ENCODE data around the gene AKT1S1.

AKT1S1 gene

GRCh38 chr19:49875177-49875576 is 2.0 kb downstream of the AKT1S1 start:
- H3K4me3 ChIP-seq (ENCODE audit: low read depth, low read length): peak overlapping the region; percentile 11
- H3K18ac ChIP-seq (ENCODE audit: low read length): peak overlapping the region; percentile 38
- H3K36me3 ChIP-seq (ENCODE audit: control insufficient read depth in 1 of 2, insufficient read depth in 2 of 2, low read length in 2 of 2): peaks cover 34 to 38% of the 10 kb centered on the region in 2 experiments
- H3K9me3 ChIP-seq (ENCODE audit: insufficient read depth, low read depth, low read length): no peaks in the 10 kb centered on the region
- DNase-seq: no peak
- peak overlapping the region; percentile 94 for H3K4me2 ChIP-seq (ENCODE audit: low read length)
- peak overlapping the region; percentile 94 for H4K91ac ChIP-seq (ENCODE audit: low read depth, low read length)
- peak overlapping the region; percentile 88 for H2BK5ac ChIP-seq (ENCODE audit: low read depth, low read length, poor library complexity)
- H3K4ac ChIP-seq (ENCODE audit: low read depth, low read length): peak overlapping the region; percentile 66
- H3K27ac ChIP-seq (ENCODE audit: low read depth, low read length): no peak overlapping the region
- peak overlapping the region; percentile 98 for H4K8ac ChIP-seq (ENCODE audit: low read depth, low read length)
- H3K79me2 ChIP-seq (ENCODE audit: control insufficient read depth, insufficient read depth, low read length, poor library complexity): peaks cover 20% of the 10 kb centered on the region
- peak overlapping the region; percentile 84 for H4K12ac ChIP-seq (ENCODE audit: low read depth, low read length)
- H3K14ac ChIP-seq (ENCODE audit: low read length): peak overlapping the region; percentile 96
- no CpG with 5 or more reads among the region's 4 CpGs for WGBS (ENCODE audit: extremely low coverage, insufficient coverage, insufficient read length)
- no peaks in the 10 kb centered on the region for H3K27me3 ChIP-seq (ENCODE audit: insufficient read depth, low read length)
- peak overlapping the region; percentile 4 for H3K9ac ChIP-seq (ENCODE audit: low read length)
- peak overlapping the region; percentile 97 for H2BK120ac ChIP-seq (ENCODE audit: insufficient read depth, low read length, poor library complexity)
- peak overlapping the region; percentile 14 for H2AFZ ChIP-seq (ENCODE audit: insufficient read depth, low read length, poor library complexity)
- no peak overlapping the region for H3K23ac ChIP-seq (ENCODE audit: low read length)
- H3K4me1 ChIP-seq (ENCODE audit: control insufficient read depth in 1 of 2, insufficient read depth in 2 of 2, low read length in 2 of 2): peaks cover 10 to 20% of the 10 kb centered on the region in 2 experiments
- H2BK12ac ChIP-seq (ENCODE audit: low read length): no peak overlapping the region
- peak overlapping the region; percentile 82 for H2AK5ac ChIP-seq (ENCODE audit: low read length)
- H3K79me1 ChIP-seq (ENCODE audit: low read length): peaks cover 21% of the 10 kb centered on the region

DNA sequence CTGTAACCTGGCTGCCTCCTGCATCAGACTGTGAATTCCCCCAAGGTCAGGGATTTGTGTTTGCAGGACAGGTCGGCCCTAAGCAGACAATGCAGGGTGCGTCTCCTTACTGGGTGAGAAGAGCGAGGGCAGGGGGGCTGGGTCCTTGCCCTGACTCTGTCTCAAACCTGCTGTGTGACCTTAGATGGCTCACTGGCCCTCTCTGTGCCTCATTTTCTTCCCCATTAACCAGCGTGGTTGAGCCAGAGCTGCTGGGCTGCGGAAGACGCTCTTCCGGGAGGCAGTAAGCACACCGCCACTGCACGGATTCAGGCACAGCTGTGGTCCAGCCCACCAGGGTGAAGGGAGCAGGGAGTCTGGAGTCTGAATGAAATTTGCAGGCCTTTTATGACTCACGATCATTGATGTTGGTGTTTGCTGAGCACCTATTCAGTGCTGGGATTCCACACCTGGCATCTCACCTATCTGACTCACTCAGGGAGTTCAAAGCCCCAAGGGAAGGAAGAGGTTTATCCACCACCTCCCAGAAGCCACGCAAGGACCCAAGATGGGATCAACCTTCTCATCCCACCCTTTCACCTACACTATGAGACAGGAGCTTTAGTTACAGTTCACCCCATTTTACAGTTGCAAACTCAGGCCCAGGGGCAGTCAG is 2.5 kb downstream of the AKT1S1 start:
- H3K79me2 ChIP-seq (ENCODE audit: control insufficient read depth, insufficient read depth, low read length, poor library complexity): peaks cover 25% of the 10 kb centered on the region
- no CpG with 5 or more reads among the region's 11 CpGs for WGBS (ENCODE audit: extremely low coverage, insufficient coverage, insufficient read length)
- no peak overlapping the region for H4K8ac ChIP-seq (ENCODE audit: low read depth, low read length)
- H3K27ac ChIP-seq (ENCODE audit: low read depth, low read length): no peak overlapping the region
- H2BK12ac ChIP-seq (ENCODE audit: low read length): no peak overlapping the region
- H3K27me3 ChIP-seq (ENCODE audit: insufficient read depth, low read length): no peaks in the 10 kb centered on the region
- no peak overlapping the region for H2BK5ac ChIP-seq (ENCODE audit: low read depth, low read length, poor library complexity)
- no peak overlapping the region for H2BK120ac ChIP-seq (ENCODE audit: insufficient read depth, low read length, poor library complexity)
- H2AFZ ChIP-seq (ENCODE audit: insufficient read depth, low read length, poor library complexity): no peak overlapping the region
- no peak overlapping the region for H4K91ac ChIP-seq (ENCODE audit: low read depth, low read length)
- H3K9me3 ChIP-seq (ENCODE audit: insufficient read depth, low read depth, low read length): no peaks in the 10 kb centered on the region
- H3K23ac ChIP-seq (ENCODE audit: low read length): no peak overlapping the region
- H3K36me3 ChIP-seq (ENCODE audit: control insufficient read depth in 1 of 2, insufficient read depth in 2 of 2, low read length in 2 of 2): peaks cover 32 to 35% of the 10 kb centered on the region in 2 experiments
- no peak overlapping the region for H3K4me2 ChIP-seq (ENCODE audit: low read length)
- H3K14ac ChIP-seq (ENCODE audit: low read length): no peak overlapping the region
- no peak overlapping the region for H3K4ac ChIP-seq (ENCODE audit: low read depth, low read length)
- no peak overlapping the region for H4K12ac ChIP-seq (ENCODE audit: low read depth, low read length)
- H2AK5ac ChIP-seq (ENCODE audit: low read length): no peak overlapping the region
- DNase-seq: peak in 1 of 2 donors; percentile 32
- H3K4me3 ChIP-seq (ENCODE audit: low read depth, low read length): no peak overlapping the region
- peaks cover 14 to 24% of the 10 kb centered on the region in 2 experiments for H3K4me1 ChIP-seq (ENCODE audit: control insufficient read depth in 1 of 2, insufficient read depth in 2 of 2, low read length in 2 of 2)
- no peak overlapping the region for H3K18ac ChIP-seq (ENCODE audit: low read length)
- no peak overlapping the region for H3K9ac ChIP-seq (ENCODE audit: low read length)
- peaks cover 27% of the 10 kb centered on the region for H3K79me1 ChIP-seq (ENCODE audit: low read length)

DNA sequence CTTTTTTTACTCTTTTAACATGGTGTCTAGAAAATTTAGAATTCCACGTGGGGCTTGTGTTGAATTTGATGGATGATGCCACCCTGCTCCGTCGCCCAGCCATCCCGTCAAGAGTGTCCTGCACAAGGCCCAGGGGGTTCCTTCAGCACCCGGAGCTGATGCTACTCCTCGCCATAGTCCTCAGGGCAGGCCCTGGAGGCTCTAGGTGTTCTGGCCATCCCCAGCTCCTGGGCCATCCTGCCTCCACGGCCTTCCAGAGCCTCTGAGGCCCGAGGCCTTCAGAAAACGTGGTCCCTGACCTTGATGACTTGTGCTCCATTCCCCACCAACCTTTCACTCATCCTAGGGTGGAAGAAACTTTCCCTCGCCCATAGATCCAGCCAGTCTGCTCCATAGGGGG is 3.3 kb downstream of the AKT1S1 start:
- Histone ChIP-seq H2AK5ac (ENCODE audit: low read length) (no peak overlapping the region), H3K4me2 (ENCODE audit: low read length) (no peak overlapping the region), H3K9me3 (ENCODE audit: insufficient read depth, low read depth, low read length) (no peaks in the 10 kb centered on the region), H2BK12ac (ENCODE audit: low read length) (no peak overlapping the region), H4K12ac (ENCODE audit: low read depth, low read length) (no peak overlapping the region), H3K23ac (ENCODE audit: low read length) (no peak overlapping the region), H4K91ac (ENCODE audit: low read depth, low read length) (no peak overlapping the region), H3K4me1 (ENCODE audit: control insufficient read depth in 1 of 2, insufficient read depth in 2 of 2, low read length in 2 of 2) (peaks cover 16 to 24% of the 10 kb centered on the region in 2 experiments), H3K4ac (ENCODE audit: low read depth, low read length) (no peak overlapping the region), H3K79me1 (ENCODE audit: low read length) (peaks cover 29% of the 10 kb centered on the region), H3K4me3 (ENCODE audit: low read depth, low read length) (no peak overlapping the region), H3K27me3 (ENCODE audit: insufficient read depth, low read length) (no peaks in the 10 kb centered on the region), H3K79me2 (ENCODE audit: control insufficient read depth, insufficient read depth, low read length, poor library complexity) (peaks cover 25% of the 10 kb centered on the region), H2BK120ac (ENCODE audit: insufficient read depth, low read length, poor library complexity) (no peak overlapping the region), H2BK5ac (ENCODE audit: low read depth, low read length, poor library complexity) (no peak overlapping the region), H3K18ac (ENCODE audit: low read length) (no peak overlapping the region), H3K14ac (ENCODE audit: low read length) (no peak overlapping the region), H3K9ac (ENCODE audit: low read length) (no peak overlapping the region), H3K27ac (ENCODE audit: low read depth, low read length) (no peak overlapping the region), H3K36me3 (ENCODE audit: control insufficient read depth in 1 of 2, insufficient read depth in 2 of 2, low read length in 2 of 2) (peaks cover 32% of the 10 kb centered on the region in 2 experiments), H2AFZ (ENCODE audit: insufficient read depth, low read length, poor library complexity) (no peak overlapping the region), H4K8ac (ENCODE audit: low read depth, low read length) (no peak overlapping the region)
- no peak for DNase-seq
- WGBS (ENCODE audit: extremely low coverage, insufficient coverage, insufficient read length): no CpG with 5 or more reads among the region's 10 CpGs

GRCh38 chr19:49873129-49873521 is 4.0 kb downstream of the AKT1S1 start:
- peaks cover 16 to 19% of the 10 kb centered on the region in 2 experiments for H3K4me1 ChIP-seq (ENCODE audit: control insufficient read depth in 1 of 2, insufficient read depth in 2 of 2, low read length in 2 of 2)
- H3K27ac ChIP-seq (ENCODE audit: low read depth, low read length): no peak overlapping the region
- peaks cover 32% of the 10 kb centered on the region in 2 experiments for H3K36me3 ChIP-seq (ENCODE audit: control insufficient read depth in 1 of 2, insufficient read depth in 2 of 2, low read length in 2 of 2)
- no peak overlapping the region for H2AK5ac ChIP-seq (ENCODE audit: low read length)
- H3K9ac ChIP-seq (ENCODE audit: low read length): no peak overlapping the region
- H2AFZ ChIP-seq (ENCODE audit: insufficient read depth, low read length, poor library complexity): no peak overlapping the region
- H4K91ac ChIP-seq (ENCODE audit: low read depth, low read length): no peak overlapping the region
- peak overlapping the region; percentile 25 for H3K4me3 ChIP-seq (ENCODE audit: low read depth, low read length)
- no peak for DNase-seq
- no peaks in the 10 kb centered on the region for H3K27me3 ChIP-seq (ENCODE audit: insufficient read depth, low read length)
- no peaks in the 10 kb centered on the region for H3K9me3 ChIP-seq (ENCODE audit: insufficient read depth, low read depth, low read length)
- H2BK5ac ChIP-seq (ENCODE audit: low read depth, low read length, poor library complexity): no peak overlapping the region
- no peak overlapping the region for H3K14ac ChIP-seq (ENCODE audit: low read length)
- no peak overlapping the region for H2BK120ac ChIP-seq (ENCODE audit: insufficient read depth, low read length, poor library complexity)
- no peak overlapping the region for H3K18ac ChIP-seq (ENCODE audit: low read length)
- no peak overlapping the region for H4K8ac ChIP-seq (ENCODE audit: low read depth, low read length)
- no peak overlapping the region for H4K12ac ChIP-seq (ENCODE audit: low read depth, low read length)
- H2BK12ac ChIP-seq (ENCODE audit: low read length): no peak overlapping the region
- no peak overlapping the region for H3K4ac ChIP-seq (ENCODE audit: low read depth, low read length)
- no peak overlapping the region for H3K23ac ChIP-seq (ENCODE audit: low read length)
- no peak overlapping the region for H3K4me2 ChIP-seq (ENCODE audit: low read length)
- H3K79me2 ChIP-seq (ENCODE audit: control insufficient read depth, insufficient read depth, low read length, poor library complexity): peaks cover 25% of the 10 kb centered on the region
- WGBS (ENCODE audit: extremely low coverage, insufficient coverage, insufficient read length): no CpG with 5 or more reads among the region's 29 CpGs
- peaks cover 29% of the 10 kb centered on the region for H3K79me1 ChIP-seq (ENCODE audit: low read length)
